ENCODE measurements around the gene TMCC1.

Gene TMCC1

GRCh38 chr3:129840707-129841360 lies 52.7 kb downstream of the TMCC1 start:
- TF ChIP-seq TAF1 (IDR thresholded peaks at IDR 0.05; ENCODE audit: borderline replicate concordance, insufficient read depth, low read length) = no peak
- TF ChIP-seq SIN3A (IDR thresholded peaks at IDR 0.05; ENCODE audit: borderline replicate concordance, insufficient read depth, low read length) = no peak
- TF ChIP-seq FOXP2 (optimal IDR thresholded peaks at IDR 0.05; ENCODE audit: borderline replicate concordance, extremely low read depth, extremely low read length, insufficient read depth) = no peak
- no peak for TF ChIP-seq REST (IDR thresholded peaks at IDR 0.05; ENCODE audit: insufficient read depth in 1 of 2, low read depth in 2 of 2, low read length in 2 of 2)
- TF ChIP-seq POLR2AphosphoS5 (IDR thresholded peaks at IDR 0.05; ENCODE audit: low read depth, low read length) = no peak

GRCh38 chr3:129838086-129838485 lies 55.4 kb downstream of the TMCC1 start:
- no peak for TF ChIP-seq POLR2AphosphoS5 (IDR thresholded peaks at IDR 0.05; ENCODE audit: low read depth, low read length)
- TF ChIP-seq FOXP2 (optimal IDR thresholded peaks at IDR 0.05; ENCODE audit: borderline replicate concordance, extremely low read depth, extremely low read length, insufficient read depth) = no peak
- TF ChIP-seq REST (IDR thresholded peaks at IDR 0.05; ENCODE audit: insufficient read depth in 1 of 2, low read depth in 2 of 2, low read length in 2 of 2) = no peak
- TF ChIP-seq TAF1 (IDR thresholded peaks at IDR 0.05; ENCODE audit: borderline replicate concordance, insufficient read depth, low read length) = no peak
- TF ChIP-seq SIN3A (IDR thresholded peaks at IDR 0.05; ENCODE audit: borderline replicate concordance, insufficient read depth, low read length) = no peak

- TF ChIP-seq POLR2AphosphoS5 (IDR thresholded peaks at IDR 0.05; ENCODE audit: low read depth, low read length) (no peak), TAF1 (IDR thresholded peaks at IDR 0.05; ENCODE audit: borderline replicate concordance, insufficient read depth, low read length) (no peak), FOXP2 (optimal IDR thresholded peaks at IDR 0.05; ENCODE audit: borderline replicate concordance, extremely low read depth, extremely low read length, insufficient read depth) (no peak), SIN3A (IDR thresholded peaks at IDR 0.05; ENCODE audit: borderline replicate concordance, insufficient read depth, low read length) (no peak), REST (IDR thresholded peaks at IDR 0.05; ENCODE audit: insufficient read depth in 1 of 2, low read depth in 2 of 2, low read length in 2 of 2) (no peak)
Measured at GRCh38 chr3:129837065-129837642, 56.4 kb downstream of the TMCC1 start.

- TF ChIP-seq POLR2AphosphoS5 (IDR thresholded peaks at IDR 0.05; ENCODE audit: low read depth, low read length) (no peak), SIN3A (IDR thresholded peaks at IDR 0.05; ENCODE audit: borderline replicate concordance, insufficient read depth, low read length) (no peak), FOXP2 (optimal IDR thresholded peaks at IDR 0.05; ENCODE audit: borderline replicate concordance, extremely low read depth, extremely low read length, insufficient read depth) (no peak), TAF1 (IDR thresholded peaks at IDR 0.05; ENCODE audit: borderline replicate concordance, insufficient read depth, low read length) (no peak), REST (IDR thresholded peaks at IDR 0.05; ENCODE audit: insufficient read depth in 1 of 2, low read depth in 2 of 2, low read length in 2 of 2) (no peak)
Measured at GRCh38 chr3:129836381-129837064, 57.0 kb downstream of the TMCC1 start.
